Thoracic aorta (tissue), 2 donors: ENCODE data around the gene TM4SF20. TPM values are rescaled to one million over a fixed set of nuclear protein-coding genes. Genes with fewer than 3 reads are reported as not detected.

Source experiments
- ATAC-seq: fragments of 150-250 bp; one replicate; pipeline ENCODE4 v1.8.0; 2017; ENCODE audit warnings: low read depth; ENCODE audit not compliant: insufficient number of reproducible peaks, low FRiP score
- DNase-seq: peaks from one replicate; pipeline ENCODE4 v3.0.0-alpha.2; 2020; ENCODE audit warnings: low spot score
- H3K27ac ChIP-seq, 2 donors: fragments of 200-600 bp; sonication (generic); 1 replicate in 1 of 2; 2 replicates in 1 of 2; pipeline ENCODE4 v1.5.1; 2016; ENCODE audit warnings: mild to moderate bottlenecking in 2 of 2, moderate library complexity in 2 of 2
- H3K27me3 ChIP-seq: fragments of 200-600 bp; sonication (generic); replicated peaks from 2 replicates; pipeline ENCODE4 v1.6.0; 2016; ENCODE audit warnings: mild to moderate bottlenecking; ENCODE audit not compliant: insufficient read depth
- H3K36me3 ChIP-seq: fragments of 200-600 bp; sonication (generic); one replicate; pipeline ENCODE4 v1.5.1; 2016
- H3K4me1 ChIP-seq, 2 donors: fragments of 200-600 bp; sonication (generic); 1 replicate in 1 of 2; 2 replicates in 1 of 2; pipeline versions ENCODE4 v1.5.1 to v1.6.0; 2016; ENCODE audit warnings: low read depth in 2 of 2, mild to moderate bottlenecking in 1 of 2; ENCODE audit not compliant: control insufficient read depth in 1 of 2
- H3K4me3 ChIP-seq: fragments of 200-600 bp; sonication (generic); 2 replicates; pipeline ENCODE4 v1.5.1; 2016; ENCODE audit warnings: mild to moderate bottlenecking
- H3K9me3 ChIP-seq: fragments of 200-600 bp; sonication (generic); 2 replicates; pipeline ENCODE4 v1.5.1; 2016
- total RNA-seq, 2 donors: library from RNA; depleted of rRNA; stranded (reverse); fragments of >200 nt; gene quantifications; one replicate each; pipeline versions ENCODE4 v1.1.0 to v1.2.3, GENCODE V29; 2016
- TF ChIP-seq, protein P1 (sequence below): fragments of 200-600 bp; sonication (generic); IDR thresholded peaks from one replicate; pipeline ENCODE4 v1.5.1; 2019; ENCODE audit warnings: antibody characterized with exemption

TM4SF20 gene
- total RNA-seq, 2 donors from 2014 or later, result not detected

DNA sequence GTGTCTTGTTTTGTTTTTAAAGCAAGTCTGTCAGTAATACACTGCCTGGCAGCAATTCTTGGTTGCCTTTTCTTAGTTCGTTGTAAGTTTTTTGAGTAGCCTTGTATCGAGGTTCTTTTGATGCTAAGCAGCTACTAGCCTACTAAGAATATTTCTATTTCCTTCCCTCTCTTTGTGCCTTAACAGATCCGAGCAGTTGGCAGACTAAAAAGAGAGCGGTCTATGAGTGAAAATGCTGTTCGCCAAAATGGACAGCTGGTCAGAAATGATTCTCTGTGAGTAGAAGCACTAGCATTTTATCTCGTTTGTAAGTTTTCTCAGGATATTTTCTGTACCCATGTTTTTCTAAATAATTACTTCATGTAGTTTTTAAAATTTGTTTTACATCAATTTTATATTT, 39.0 kb downstream of the TM4SF20 start:
- Histone ChIP-seq H3K4me1 (no peaks in the 10 kb centered on the region), H3K27ac (no peak overlapping the region), H3K27me3 (no peaks in the 10 kb centered on the region), H3K4me3 (no peak overlapping the region), H3K9me3 (no peaks in the 10 kb centered on the region), H3K36me3 (peaks cover 15% of the 10 kb centered on the region)
- TF ChIP-seq, protein P1, sequence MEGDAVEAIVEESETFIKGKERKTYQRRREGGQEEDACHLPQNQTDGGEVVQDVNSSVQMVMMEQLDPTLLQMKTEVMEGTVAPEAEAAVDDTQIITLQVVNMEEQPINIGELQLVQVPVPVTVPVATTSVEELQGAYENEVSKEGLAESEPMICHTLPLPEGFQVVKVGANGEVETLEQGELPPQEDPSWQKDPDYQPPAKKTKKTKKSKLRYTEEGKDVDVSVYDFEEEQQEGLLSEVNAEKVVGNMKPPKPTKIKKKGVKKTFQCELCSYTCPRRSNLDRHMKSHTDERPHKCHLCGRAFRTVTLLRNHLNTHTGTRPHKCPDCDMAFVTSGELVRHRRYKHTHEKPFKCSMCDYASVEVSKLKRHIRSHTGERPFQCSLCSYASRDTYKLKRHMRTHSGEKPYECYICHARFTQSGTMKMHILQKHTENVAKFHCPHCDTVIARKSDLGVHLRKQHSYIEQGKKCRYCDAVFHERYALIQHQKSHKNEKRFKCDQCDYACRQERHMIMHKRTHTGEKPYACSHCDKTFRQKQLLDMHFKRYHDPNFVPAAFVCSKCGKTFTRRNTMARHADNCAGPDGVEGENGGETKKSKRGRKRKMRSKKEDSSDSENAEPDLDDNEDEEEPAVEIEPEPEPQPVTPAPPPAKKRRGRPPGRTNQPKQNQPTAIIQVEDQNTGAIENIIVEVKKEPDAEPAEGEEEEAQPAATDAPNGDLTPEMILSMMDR, result no peak
- no peak for ATAC-seq
- DNase-seq, result no peak

DNA sequence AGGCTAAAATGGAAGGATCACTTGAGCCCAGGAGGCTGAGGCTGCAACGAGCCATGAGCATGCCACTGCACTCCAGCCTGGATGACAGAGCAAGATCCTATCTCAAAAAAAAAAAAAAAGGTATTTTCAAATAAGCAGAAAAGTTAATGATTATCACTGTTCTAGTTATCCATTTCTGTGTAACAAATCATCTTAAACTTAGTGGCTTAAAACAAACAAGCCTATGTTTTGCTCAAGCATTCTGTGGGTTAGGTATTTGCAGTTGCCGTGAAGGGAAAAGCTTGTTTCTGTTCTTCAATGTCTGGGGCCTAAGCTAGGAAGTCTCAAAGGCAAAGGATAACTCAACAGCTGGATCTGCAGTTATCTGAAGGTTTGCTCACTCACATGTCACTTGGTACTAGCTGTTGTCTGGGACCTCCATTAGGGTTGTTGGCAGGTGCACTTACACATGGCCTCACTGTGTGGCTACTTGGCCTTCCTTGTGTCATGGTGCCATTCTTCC, 40.0 kb downstream of the TM4SF20 start:
- Histone ChIP-seq H3K9me3 (no peaks in the 10 kb centered on the region), H3K4me1 (no peaks in the 10 kb centered on the region), H3K36me3 (peaks cover 22% of the 10 kb centered on the region), H3K27me3 (no peaks in the 10 kb centered on the region), H3K4me3 (no peak overlapping the region), H3K27ac (no peak overlapping the region)
- DNase-seq, result no peak
- TF ChIP-seq, protein P1, result no peak
- ATAC-seq, result no peak

DNA sequence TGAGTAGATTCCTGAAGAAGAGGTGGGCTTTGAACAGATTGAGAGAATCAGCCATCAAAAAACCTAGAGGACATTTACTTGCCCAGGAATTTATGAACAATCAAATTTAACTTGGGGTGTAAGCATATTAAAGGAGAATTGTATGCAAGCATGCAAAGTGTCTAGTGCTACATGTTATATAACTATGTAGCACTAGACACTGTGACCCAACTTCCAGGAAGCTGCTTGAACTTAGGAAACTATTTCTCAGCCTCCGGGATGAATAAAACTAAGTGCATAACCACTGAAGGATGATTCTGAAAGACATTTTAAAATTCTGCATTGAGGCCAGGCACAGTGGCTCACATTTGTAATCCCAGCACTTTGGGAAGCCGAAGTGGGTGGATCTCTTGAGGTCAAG, 41.7 kb downstream of the TM4SF20 start:
- no peak for DNase-seq
- no peaks in the 10 kb centered on the region for H3K27me3 ChIP-seq
- no peak overlapping the region for H3K4me3 ChIP-seq
- TF ChIP-seq, protein P1, result no peak
- H3K4me1 ChIP-seq, result no peaks in the 10 kb centered on the region
- ATAC-seq, result no peak
- H3K36me3 ChIP-seq, result peaks cover 33% of the 10 kb centered on the region
- H3K9me3 ChIP-seq, result no peaks in the 10 kb centered on the region
- H3K27ac ChIP-seq, result no peak overlapping the region

DNA sequence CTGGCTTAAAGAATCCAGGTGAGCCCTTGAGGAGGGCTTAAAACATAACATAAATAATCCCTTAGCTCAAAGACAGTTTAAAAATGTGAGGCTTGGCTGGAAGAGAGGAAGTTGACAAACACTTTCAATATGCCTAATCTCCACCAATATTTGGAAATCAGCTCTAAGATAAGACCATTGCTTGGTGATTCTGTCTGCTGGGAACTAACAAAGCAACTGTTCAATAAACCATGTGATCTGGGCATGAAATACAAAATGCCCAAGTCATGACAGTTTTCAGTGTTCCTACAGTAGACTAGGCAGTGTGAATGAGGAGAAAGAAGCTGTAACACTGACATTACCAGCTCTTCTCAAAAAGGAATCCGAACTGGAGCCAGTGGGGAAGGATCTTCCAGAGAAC, 43.4 kb downstream of the TM4SF20 start:
- Histone ChIP-seq H3K36me3 (peaks cover 30% of the 10 kb centered on the region), H3K27me3 (no peaks in the 10 kb centered on the region)
- TF ChIP-seq, protein P1, result no peak

DNA sequence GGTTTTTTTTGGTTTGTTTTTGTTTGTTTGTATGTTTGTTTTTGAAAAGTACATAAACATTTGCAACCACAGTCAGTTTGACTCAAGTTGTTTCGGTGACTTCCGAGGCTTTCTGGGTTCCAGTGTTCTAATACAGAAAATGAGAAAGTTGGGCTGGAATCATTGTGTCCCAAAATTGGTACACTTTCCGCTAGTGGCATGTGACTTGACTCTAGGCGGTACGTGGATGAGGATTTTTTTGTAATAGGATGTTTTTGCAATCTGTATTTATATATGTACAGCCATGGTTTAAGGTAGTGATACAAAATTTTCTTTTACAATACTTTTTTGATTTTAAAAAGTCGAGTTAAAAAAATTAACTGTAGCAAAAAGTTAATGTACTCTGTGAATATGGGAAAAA, 52.3 kb downstream of the TM4SF20 start:
- Histone ChIP-seq H3K4me3 (no peak overlapping the region), H3K4me1 (peaks cover 7 to 26% of the 10 kb centered on the region in 2 donors), H3K27me3 (no peaks in the 10 kb centered on the region), H3K9me3 (no peaks in the 10 kb centered on the region), H3K27ac (no peak overlapping the region), H3K36me3 (no peaks in the 10 kb centered on the region)
- TF ChIP-seq, protein P1, result no peak
- no peak for DNase-seq
- ATAC-seq, result no peak

More for the DNA sequence above, 43.4 kb downstream of the TM4SF20 start:
- DNase-seq, result no peak
- no peaks in the 10 kb centered on the region for H3K9me3 ChIP-seq
- H3K4me3 ChIP-seq, result no peak overlapping the region
- no peak for ATAC-seq
- no peak overlapping the region for H3K27ac ChIP-seq
- no peaks in the 10 kb centered on the region for H3K4me1 ChIP-seq
